HG02571 (cell line): Measurements from ENCODE around the gene TMEM254.
A peak's percentile ranks its signal among the peaks of the same experiment; 100 is the strongest.
"Not testable (repeated sequence)": the region's sequence is repeated elsewhere in the genome, so short reads cannot be mapped to it uniquely, and the experiment has no call there.

ENCODE experiments used
- ATAC-seq: cut with Tn5 transposase; IDR thresholded peaks from one replicate; pipeline ENCODE4 v1.9.1; 2021; ENCODE audit warnings: mild to moderate bottlenecking, moderate library complexity; ENCODE audit not compliant: unreplicated experiment

Gene TMEM254

GRCh38 chr10:80075781-80076180, 2.7 kb upstream of the TMEM254 start:
- no peak for ATAC-seq

- ATAC-seq = no peak
Measured at GRCh38 chr10:80077869-80078447, 507 bp upstream of the TMEM254 start.

- ATAC-seq = no peak
Measured at GRCh38 chr10:80079312-80079719, 851 bp downstream of the TMEM254 start.

GRCh38 chr10:80081026-80081425, 2.6 kb downstream of the TMEM254 start:
- ATAC-seq = no peak

- ATAC-seq = no peak
Measured at GRCh38 chr10:80081801-80082750, 3.6 kb downstream of the TMEM254 start.

- ATAC-seq = no peak
Measured at GRCh38 chr10:80090121-80090520, 11.7 kb downstream of the TMEM254 start.

GRCh38 chr10:80094231-80094630, 15.8 kb downstream of the TMEM254 start:
- no peak for ATAC-seq

- not testable (repeated sequence) for ATAC-seq
Measured at GRCh38 chr10:80098272-80098671, 19.8 kb downstream of the TMEM254 start.

GRCh38 chr10:80099295-80099694, 20.8 kb downstream of the TMEM254 start:
- ATAC-seq = not testable (repeated sequence)

GRCh38 chr10:80100116-80100515, 21.7 kb downstream of the TMEM254 start:
- ATAC-seq = no peak

- no peak for ATAC-seq
Measured at GRCh38 chr10:80100861-80101695, 22.6 kb downstream of the TMEM254 start.

GRCh38 chr10:80104066-80104926, 25.8 kb downstream of the TMEM254 start:
- ATAC-seq = peak; percentile 66

- ATAC-seq = no peak
Measured at GRCh38 chr10:80108576-80109239, 30.2 kb downstream of the TMEM254 start.

GRCh38 chr10:80110986-80111385, 32.5 kb downstream of the TMEM254 start:
- ATAC-seq = no peak

- no peak for ATAC-seq
Measured at GRCh38 chr10:80118669-80119068, 40.2 kb downstream of the TMEM254 start.

GRCh38 chr10:80122110-80122710, 43.7 kb downstream of the TMEM254 start:
- ATAC-seq = no peak

GRCh38 chr10:80122746-80123145, 44.3 kb downstream of the TMEM254 start:
- no peak for ATAC-seq

GRCh38 chr10:80126876-80127275, 48.4 kb downstream of the TMEM254 start:
- no peak for ATAC-seq

- no peak for ATAC-seq
Measured at GRCh38 chr10:80131499-80131901, 53.0 kb downstream of the TMEM254 start.
